Measurements from ENCODE around the gene FSTL3. TPM values are rescaled to one million over a fixed set of nuclear protein-coding genes. Genes with fewer than 3 reads are reported as not detected.

The FSTL3 gene
- total and polyA plus RNA-seq, 2 donors = 3.1 to 12.5 TPM

DNA sequence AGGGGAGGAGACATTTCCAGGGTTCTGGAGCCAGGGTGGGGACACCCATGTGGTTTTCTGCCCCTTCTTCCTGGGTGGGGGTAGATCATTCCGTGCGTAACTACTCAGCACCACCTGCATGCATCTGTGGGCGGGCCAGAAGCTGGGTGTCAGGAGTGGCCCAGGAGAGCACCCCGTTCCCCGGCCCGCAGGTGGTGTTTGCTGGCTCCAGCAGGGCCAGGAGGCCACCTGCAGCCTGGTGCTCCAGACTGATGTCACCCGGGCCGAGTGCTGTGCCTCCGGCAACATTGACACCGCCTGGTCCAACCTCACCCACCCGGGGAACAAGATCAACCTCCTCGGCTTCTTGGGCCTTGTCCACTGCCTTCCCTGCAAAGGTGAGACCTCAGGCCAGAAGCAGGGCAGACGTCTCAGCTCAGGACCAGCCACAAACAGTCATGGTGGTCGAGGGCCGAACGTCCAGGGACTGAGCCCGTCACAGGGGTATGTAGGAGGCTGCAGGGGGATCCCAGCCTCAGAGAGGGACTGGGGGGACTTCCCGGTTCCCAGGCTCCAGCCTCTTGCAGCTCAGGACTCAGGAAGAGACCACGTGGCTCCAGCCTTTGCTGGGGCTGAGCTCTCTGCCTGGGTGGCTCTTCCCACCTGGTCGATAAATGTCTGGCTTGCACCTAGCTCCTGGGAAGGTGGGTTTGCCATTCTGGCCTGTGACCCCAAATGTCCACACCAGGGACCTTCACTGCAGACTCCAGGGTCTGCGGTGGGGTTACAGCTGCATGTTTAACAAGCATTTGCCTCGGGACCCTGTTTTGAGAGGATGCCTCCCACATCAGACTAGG, 1.6 kb downstream of the FSTL3 start:
- peaks cover 5 to 20% of the 10 kb centered on the region in 2 donors for H3K4me1 ChIP-seq (ENCODE audit: control insufficient read depth in 2 of 2, insufficient read depth in 2 of 2, low read length in 2 of 2)
- WGBS = 82% methylated on average over 22 of the region's 22 CpGs
- no peak overlapping the region for H3K27ac ChIP-seq (ENCODE audit: low read depth in 1 of 2, low read length in 1 of 2)
- H3K36me3 ChIP-seq (ENCODE audit: control insufficient read depth in 2 of 2, insufficient read depth in 2 of 2, low read length in 1 of 2) = no peaks in the 10 kb centered on the region
- H3K27me3 ChIP-seq (ENCODE audit: control insufficient read depth in 2 of 2, insufficient read depth in 1 of 2, low read length in 1 of 2) = peaks cover 34 to 64% of the 10 kb centered on the region in 2 donors
- peaks cover 0 to 3% of the 10 kb centered on the region in 2 donors for H3K9me3 ChIP-seq (ENCODE audit: control insufficient read depth in 2 of 2, insufficient read depth in 1 of 2, low read length in 1 of 2)
- H3K4me3 ChIP-seq (ENCODE audit: low read length in 2 of 2) = no peak overlapping the region
- DNase-seq (ENCODE audit: low read depth in 6 of 9, low spot score in 9 of 9) = no peak

GRCh38 chr19:678791-679388, 2.7 kb downstream of the FSTL3 start:
- Histone ChIP-seq H3K9me3 (ENCODE audit: control insufficient read depth in 2 of 2, insufficient read depth in 1 of 2, low read length in 1 of 2) (peaks cover 0 to 3% of the 10 kb centered on the region in 2 donors), H3K4me1 (ENCODE audit: control insufficient read depth in 2 of 2, insufficient read depth in 2 of 2, low read length in 2 of 2) (peaks cover 5 to 20% of the 10 kb centered on the region in 2 donors), H3K27me3 (ENCODE audit: control insufficient read depth in 2 of 2, insufficient read depth in 1 of 2, low read length in 1 of 2) (peaks cover 34 to 58% of the 10 kb centered on the region in 2 donors), H3K4me3 (ENCODE audit: low read length in 2 of 2) (no peak overlapping the region), H3K27ac (ENCODE audit: low read depth in 1 of 2, low read length in 1 of 2) (no peak overlapping the region), H3K36me3 (ENCODE audit: control insufficient read depth in 2 of 2, insufficient read depth in 2 of 2, low read length in 1 of 2) (no peaks in the 10 kb centered on the region)
- 98% methylated on average over 16 of the region's 16 CpGs for WGBS
- no peak for DNase-seq (ENCODE audit: low read depth in 6 of 9, low spot score in 9 of 9)

- peaks cover 33 to 50% of the 10 kb centered on the region in 2 donors for H3K27me3 ChIP-seq (ENCODE audit: control insufficient read depth in 2 of 2, insufficient read depth in 1 of 2, low read length in 1 of 2)
- no peaks in the 10 kb centered on the region for H3K36me3 ChIP-seq (ENCODE audit: control insufficient read depth in 2 of 2, insufficient read depth in 2 of 2, low read length in 1 of 2)
- peak overlapping the region; percentile 29 to 71 for H3K4me3 ChIP-seq (ENCODE audit: low read length in 2 of 2)
- peak overlapping the region in 1 of 2 donors; percentile 74 for H3K27ac ChIP-seq (ENCODE audit: low read depth in 1 of 2, low read length in 1 of 2)
- peaks cover 0 to 3% of the 10 kb centered on the region in 2 donors for H3K9me3 ChIP-seq (ENCODE audit: control insufficient read depth in 2 of 2, insufficient read depth in 1 of 2, low read length in 1 of 2)
- peak in 2 of 9 donors; percentile 18 to 39 for DNase-seq (ENCODE audit: low read depth in 6 of 9, low spot score in 9 of 9)
- H3K4me1 ChIP-seq (ENCODE audit: control insufficient read depth in 2 of 2, insufficient read depth in 2 of 2, low read length in 2 of 2) = peaks cover 5 to 20% of the 10 kb centered on the region in 2 donors
- 6% methylated on average over 69 of the region's 69 CpGs for WGBS
These were observed 3.5 kb downstream of the FSTL3 start for GRCh38 chr19:679418-680286.

DNA sequence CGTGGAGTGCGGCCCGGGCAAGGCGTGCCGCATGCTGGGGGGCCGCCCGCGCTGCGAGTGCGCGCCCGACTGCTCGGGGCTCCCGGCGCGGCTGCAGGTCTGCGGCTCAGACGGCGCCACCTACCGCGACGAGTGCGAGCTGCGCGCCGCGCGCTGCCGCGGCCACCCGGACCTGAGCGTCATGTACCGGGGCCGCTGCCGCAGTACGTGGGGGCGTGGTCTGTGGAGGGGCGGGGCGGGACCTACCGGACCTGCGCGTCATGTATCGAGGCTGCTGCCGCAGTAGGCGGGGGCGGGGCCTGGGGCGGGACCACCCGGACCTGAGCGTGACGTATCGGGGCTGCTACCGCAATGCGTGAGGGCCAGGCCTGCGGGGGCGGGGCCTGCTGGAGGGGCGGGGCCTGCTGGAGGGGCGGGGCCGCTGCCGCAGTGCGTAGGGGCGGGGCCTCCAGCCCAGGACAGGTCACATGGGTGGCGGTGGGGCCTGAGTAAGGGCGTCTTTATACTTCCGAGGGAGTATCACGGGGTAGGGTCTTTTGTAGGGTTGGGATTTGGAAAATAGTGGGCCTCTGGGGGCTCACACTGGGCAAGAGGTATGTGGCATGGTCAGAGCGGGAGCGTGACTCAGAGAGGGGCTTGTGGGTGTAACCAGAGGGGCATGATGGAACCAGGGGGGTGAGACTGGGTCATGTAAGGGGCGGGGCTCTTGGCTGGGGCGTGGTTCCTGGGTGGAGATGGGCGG, 4.3 kb downstream of the FSTL3 start:
- WGBS = under 1% methylated on average over 70 of the region's 70 CpGs
- peak overlapping the region; percentile 74 to 86 for H3K27ac ChIP-seq (ENCODE audit: low read depth in 1 of 2, low read length in 1 of 2)

GRCh38 chr19:681029-682019, 5.1 kb downstream of the FSTL3 start:
- Histone ChIP-seq H3K36me3 (ENCODE audit: control insufficient read depth in 2 of 2, insufficient read depth in 2 of 2, low read length in 1 of 2) (no peaks in the 10 kb centered on the region), H3K4me3 (ENCODE audit: low read length in 2 of 2) (peak overlapping the region in 1 of 2 donors; percentile 71), H3K9me3 (ENCODE audit: control insufficient read depth in 2 of 2, insufficient read depth in 1 of 2, low read length in 1 of 2) (peaks cover 0 to 3% of the 10 kb centered on the region in 2 donors), H3K4me1 (ENCODE audit: control insufficient read depth in 2 of 2, insufficient read depth in 2 of 2, low read length in 2 of 2) (peaks cover 5 to 20% of the 10 kb centered on the region in 2 donors), H3K27ac (ENCODE audit: low read depth in 1 of 2, low read length in 1 of 2) (peak overlapping the region in 1 of 2 donors; percentile 86), H3K27me3 (ENCODE audit: control insufficient read depth in 2 of 2, insufficient read depth in 1 of 2, low read length in 1 of 2) (peaks cover 17 to 34% of the 10 kb centered on the region in 2 donors)
- WGBS = 27% methylated on average over 54 of the region's 54 CpGs
- peak in 2 of 9 donors; percentile 29 to 81 for DNase-seq (ENCODE audit: low read depth in 6 of 9, low spot score in 9 of 9)

More for the DNA sequence above, 4.3 kb downstream of the FSTL3 start:
- H3K36me3 ChIP-seq (ENCODE audit: control insufficient read depth in 2 of 2, insufficient read depth in 2 of 2, low read length in 1 of 2) = no peaks in the 10 kb centered on the region
- peak overlapping the region; percentile 47 to 71 for H3K4me3 ChIP-seq (ENCODE audit: low read length in 2 of 2)
- H3K27me3 ChIP-seq (ENCODE audit: control insufficient read depth in 2 of 2, insufficient read depth in 1 of 2, low read length in 1 of 2) = peaks cover 26 to 42% of the 10 kb centered on the region in 2 donors
- peaks cover 5 to 20% of the 10 kb centered on the region in 2 donors for H3K4me1 ChIP-seq (ENCODE audit: control insufficient read depth in 2 of 2, insufficient read depth in 2 of 2, low read length in 2 of 2)
- DNase-seq (ENCODE audit: low read depth in 6 of 9, low spot score in 9 of 9) = peak; percentile 80 to 97 (median 92)
- H3K9me3 ChIP-seq (ENCODE audit: control insufficient read depth in 2 of 2, insufficient read depth in 1 of 2, low read length in 1 of 2) = peaks cover 0 to 3% of the 10 kb centered on the region in 2 donors

DNA sequence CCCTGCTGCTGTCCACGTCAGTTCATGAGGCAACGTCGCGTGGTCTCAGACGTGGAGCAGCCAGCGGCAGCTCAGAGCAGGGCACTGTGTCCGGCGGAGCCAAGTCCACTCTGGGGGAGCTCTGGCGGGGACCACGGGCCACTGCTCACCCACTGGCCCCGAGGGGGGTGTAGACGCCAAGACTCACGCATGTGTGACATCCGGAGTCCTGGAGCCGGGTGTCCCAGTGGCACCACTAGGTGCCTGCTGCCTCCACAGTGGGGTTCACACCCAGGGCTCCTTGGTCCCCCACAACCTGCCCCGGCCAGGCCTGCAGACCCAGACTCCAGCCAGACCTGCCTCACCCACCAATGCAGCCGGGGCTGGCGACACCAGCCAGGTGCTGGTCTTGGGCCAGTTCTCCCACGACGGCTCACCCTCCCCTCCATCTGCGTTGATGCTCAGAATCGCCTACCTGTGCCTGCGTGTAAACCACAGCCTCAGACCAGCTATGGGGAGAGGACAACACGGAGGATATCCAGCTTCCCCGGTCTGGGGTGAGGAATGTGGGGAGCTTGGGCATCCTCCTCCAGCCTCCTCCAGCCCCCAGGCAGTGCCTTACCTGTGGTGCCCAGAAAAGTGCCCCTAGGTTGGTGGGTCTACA, 6.6 kb downstream of the FSTL3 start:
- Histone ChIP-seq H3K9me3 (ENCODE audit: control insufficient read depth in 2 of 2, insufficient read depth in 1 of 2, low read length in 1 of 2) (peaks cover 0 to 3% of the 10 kb centered on the region in 2 donors), H3K36me3 (ENCODE audit: control insufficient read depth in 2 of 2, insufficient read depth in 2 of 2, low read length in 1 of 2) (no peaks in the 10 kb centered on the region)
- no peak for DNase-seq (ENCODE audit: low read depth in 6 of 9, low spot score in 9 of 9)

GRCh38 chr19:685454-685931, 9.3 kb downstream of the FSTL3 start:
- no peak for DNase-seq (ENCODE audit: low read depth in 6 of 9, low spot score in 9 of 9)
- WGBS = 92% methylated on average over 31 of the region's 31 CpGs

More for the DNA sequence above, 6.6 kb downstream of the FSTL3 start:
- H3K4me1 ChIP-seq (ENCODE audit: control insufficient read depth in 2 of 2, insufficient read depth in 2 of 2, low read length in 2 of 2) = peaks cover 5 to 20% of the 10 kb centered on the region in 2 donors
- H3K27ac ChIP-seq (ENCODE audit: low read depth in 1 of 2, low read length in 1 of 2) = no peak overlapping the region
- 95% methylated on average over 25 of the region's 25 CpGs for WGBS
- peaks cover 5 to 20% of the 10 kb centered on the region in 2 donors for H3K27me3 ChIP-seq (ENCODE audit: control insufficient read depth in 2 of 2, insufficient read depth in 1 of 2, low read length in 1 of 2)
- no peak overlapping the region for H3K4me3 ChIP-seq (ENCODE audit: low read length in 2 of 2)

More at GRCh38 chr19:685454-685931, 9.3 kb downstream of the FSTL3 start:
- H3K27ac ChIP-seq (ENCODE audit: low read depth in 1 of 2, low read length in 1 of 2) = no peak overlapping the region
- H3K9me3 ChIP-seq (ENCODE audit: control insufficient read depth in 2 of 2, insufficient read depth in 1 of 2, low read length in 1 of 2) = peaks cover 0 to 11% of the 10 kb centered on the region in 2 donors
- H3K27me3 ChIP-seq (ENCODE audit: control insufficient read depth in 2 of 2, insufficient read depth in 1 of 2, low read length in 1 of 2) = no peaks in the 10 kb centered on the region
- H3K4me1 ChIP-seq (ENCODE audit: control insufficient read depth in 2 of 2, insufficient read depth in 2 of 2, low read length in 2 of 2) = peaks cover 3 to 10% of the 10 kb centered on the region in 2 donors
- no peaks in the 10 kb centered on the region for H3K36me3 ChIP-seq (ENCODE audit: control insufficient read depth in 2 of 2, insufficient read depth in 2 of 2, low read length in 1 of 2)
- H3K4me3 ChIP-seq (ENCODE audit: low read length in 2 of 2) = no peak overlapping the region
